ENCODE data around the gene STEAP2.

The STEAP2 gene

GRCh38 chr7:90209776-90210175 lies 1.8 kb upstream of the STEAP2 start:
- no peak for DNase-seq (ENCODE audit: low read depth)
- no peak for TF ChIP-seq CTCF (IDR thresholded peaks at IDR 0.05; ENCODE audit: control insufficient read depth, insufficient read depth, low read depth, low read length, missing control alignments)

DNA sequence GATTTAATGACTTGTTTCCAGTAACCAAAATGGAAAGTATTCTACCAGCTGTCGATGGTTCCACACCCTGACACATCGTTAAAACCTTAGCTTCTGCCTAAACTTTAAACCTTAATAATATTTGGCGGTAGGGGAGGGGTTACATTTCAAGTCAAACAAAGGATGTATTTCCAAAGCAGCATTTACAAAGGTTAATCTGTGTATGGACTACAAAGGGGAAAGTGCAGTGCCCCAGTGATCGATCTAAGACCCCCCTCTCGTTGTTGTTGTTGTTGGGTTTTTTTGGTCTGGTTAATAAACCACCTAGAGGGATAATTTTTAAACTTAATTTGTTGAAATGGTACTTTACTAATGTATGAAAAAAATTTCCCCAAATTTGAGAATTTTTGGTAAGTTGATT lies 1.1 kb upstream of the STEAP2 start:
- TF ChIP-seq CTCF (IDR thresholded peaks at IDR 0.05; ENCODE audit: control insufficient read depth, insufficient read depth, low read depth, low read length, missing control alignments), result no peak
- DNase-seq (ENCODE audit: low read depth), result no peak
- no peak overlapping the region for H3K4me3 ChIP-seq (ENCODE audit: control insufficient read depth, low read depth, low read length)

More at GRCh38 chr7:90209776-90210175, 1.8 kb upstream of the STEAP2 start:
- H3K4me3 ChIP-seq (ENCODE audit: control insufficient read depth, low read depth, low read length), result no peak overlapping the region

- no peak for DNase-seq (ENCODE audit: low read depth)
- peak overlapping the region; percentile 71 for H3K4me3 ChIP-seq (ENCODE audit: control insufficient read depth, low read depth, low read length)
- no peak for TF ChIP-seq CTCF (IDR thresholded peaks at IDR 0.05; ENCODE audit: control insufficient read depth, insufficient read depth, low read depth, low read length, missing control alignments)
Measured at GRCh38 chr7:90210981-90211380, 559 bp upstream of the STEAP2 start.

- peak overlapping the region; percentile 71 for H3K4me3 ChIP-seq (ENCODE audit: control insufficient read depth, low read depth, low read length)
- TF ChIP-seq CTCF (IDR thresholded peaks at IDR 0.05; ENCODE audit: control insufficient read depth, insufficient read depth, low read depth, low read length, missing control alignments), result no peak
- no peak for DNase-seq (ENCODE audit: low read depth)
Measured at GRCh38 chr7:90212149-90212495, 582 bp downstream of the STEAP2 start.

GRCh38 chr7:90213521-90213920 lies 2.0 kb downstream of the STEAP2 start:
- H3K4me3 ChIP-seq (ENCODE audit: control insufficient read depth, low read depth, low read length), result no peak overlapping the region
- DNase-seq (ENCODE audit: low read depth), result no peak
- no peak for TF ChIP-seq CTCF (IDR thresholded peaks at IDR 0.05; ENCODE audit: control insufficient read depth, insufficient read depth, low read depth, low read length, missing control alignments)

GRCh38 chr7:90216080-90216674 lies 4.6 kb downstream of the STEAP2 start:
- no peak overlapping the region for H3K4me3 ChIP-seq (ENCODE audit: control insufficient read depth, low read depth, low read length)
- peak; percentile 77 for DNase-seq (ENCODE audit: low read depth)
- peak; percentile 40 for TF ChIP-seq CTCF (IDR thresholded peaks at IDR 0.05; ENCODE audit: control insufficient read depth, insufficient read depth, low read depth, low read length, missing control alignments)

DNA sequence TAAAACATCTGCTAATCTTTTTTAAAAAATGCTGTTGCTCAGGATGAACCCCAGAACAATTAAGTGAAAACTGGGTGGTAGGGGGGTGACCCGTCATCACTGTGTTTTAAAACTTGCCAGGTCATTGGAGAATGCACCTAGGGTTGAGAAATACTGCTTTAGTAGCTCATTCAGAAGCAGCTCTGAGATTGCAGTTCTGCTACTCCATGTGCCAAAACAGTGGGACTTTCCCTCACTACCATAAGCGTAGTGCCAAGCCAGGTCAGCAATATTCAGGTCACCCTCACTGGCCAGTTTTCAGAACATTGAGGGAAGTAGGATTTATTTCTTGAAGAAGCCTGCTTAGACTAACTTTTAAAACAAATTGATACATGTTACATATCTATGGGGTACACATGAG lies 5.2 kb downstream of the STEAP2 start:
- TF ChIP-seq CTCF (IDR thresholded peaks at IDR 0.05; ENCODE audit: control insufficient read depth, insufficient read depth, low read depth, low read length, missing control alignments), result no peak
- DNase-seq (ENCODE audit: low read depth), result no peak
- no peak overlapping the region for H3K4me3 ChIP-seq (ENCODE audit: control insufficient read depth, low read depth, low read length)
